ENCODE data around the gene ZBTB8B. TPM values are rescaled to one million over a fixed set of nuclear protein-coding genes. Genes with fewer than 3 reads are reported as not detected.
"Not testable (repeated sequence)": the region's sequence is repeated elsewhere in the genome, so short reads cannot be mapped to it uniquely, and the experiment has no call there.

Gene ZBTB8B
- total RNA-seq, 1 experiment from 2014 or later = not detected

DNA sequence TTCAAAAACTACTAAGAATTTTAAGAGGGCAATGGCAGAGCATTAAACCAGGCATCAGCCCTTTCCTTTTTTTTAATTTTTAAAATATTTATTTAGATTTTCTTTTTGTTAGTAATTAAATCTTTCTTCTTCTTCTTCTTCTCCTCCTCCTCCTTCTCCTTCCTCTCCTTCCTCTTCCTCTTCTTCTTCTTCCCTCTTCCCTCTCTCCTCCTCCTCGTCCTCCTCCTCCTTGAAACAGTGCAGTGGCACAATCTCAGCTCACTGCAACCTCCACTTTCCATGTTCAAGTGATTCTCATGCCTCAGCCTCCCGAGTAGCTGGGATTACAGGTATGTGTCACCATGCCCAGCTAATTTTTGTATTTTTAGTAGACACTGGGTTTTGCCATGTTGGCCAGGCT, 1.9 kb upstream of the ZBTB8B start:
- not testable (repeated sequence) for H3K4me1 ChIP-seq (ENCODE audit: low read length); H3K9me3 ChIP-seq (ENCODE audit: low read length); DNase-seq; H3K27ac ChIP-seq (ENCODE audit: low read length); H3K4me2 ChIP-seq (ENCODE audit: low read depth, low read length, poor library complexity, severe bottlenecking); H3K9me2 ChIP-seq (replicated peaks; ENCODE audit: insufficient read depth, low read length); H3K27me3 ChIP-seq (ENCODE audit: low read length); H4K20me1 ChIP-seq (ENCODE audit: insufficient read depth, low read depth, low read length); H3K9ac ChIP-seq (ENCODE audit: low read length); H3K79me2 ChIP-seq (ENCODE audit: low read length); H3K36me3 ChIP-seq (ENCODE audit: insufficient read depth, low read length); H3K4me3 ChIP-seq (ENCODE audit: low read length); H2AFZ ChIP-seq (ENCODE audit: low read length)

DNA sequence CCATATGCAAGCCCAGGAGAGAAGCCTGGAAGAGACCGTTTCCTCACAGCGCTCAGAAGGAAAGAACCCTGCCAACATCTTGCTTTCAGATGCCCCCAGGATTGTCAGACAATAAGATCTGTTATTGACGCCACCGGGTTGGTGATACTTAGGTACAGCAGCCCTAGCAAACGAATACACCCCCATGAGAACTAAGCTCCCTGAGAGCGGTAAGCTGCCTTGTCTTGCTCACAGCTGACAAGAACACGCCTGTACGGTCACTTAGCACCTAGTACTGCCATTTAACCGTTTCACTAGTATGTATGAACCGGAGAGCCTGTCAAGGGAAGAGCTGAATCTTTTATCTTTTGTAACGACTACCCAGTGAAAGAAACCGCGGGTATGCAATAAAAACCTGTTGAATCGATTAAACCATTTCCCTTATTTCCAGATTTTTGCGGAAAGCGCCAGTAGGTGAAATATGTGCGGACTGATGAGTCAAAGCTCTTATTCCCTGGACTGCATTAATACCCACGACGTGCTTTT, 619 bp upstream of the ZBTB8B start:
- Histone ChIP-seq H2AFZ (ENCODE audit: low read length) (no peak overlapping the region), H3K4me2 (ENCODE audit: low read depth, low read length, poor library complexity, severe bottlenecking) (no peak overlapping the region), H4K20me1 (ENCODE audit: insufficient read depth, low read depth, low read length) (no peaks in the 10 kb centered on the region), H3K9ac (ENCODE audit: low read length) (no peak overlapping the region), H3K36me3 (ENCODE audit: insufficient read depth, low read length) (no peaks in the 10 kb centered on the region), H3K4me1 (ENCODE audit: low read length) (no peaks in the 10 kb centered on the region), H3K9me3 (ENCODE audit: low read length) (no peaks in the 10 kb centered on the region), H3K9me2 (replicated peaks; ENCODE audit: insufficient read depth, low read length) (no peaks in the 10 kb centered on the region), H3K4me3 (ENCODE audit: low read length) (no peak overlapping the region), H3K79me2 (ENCODE audit: low read length) (no peaks in the 10 kb centered on the region), H3K27me3 (ENCODE audit: low read length) (no peaks in the 10 kb centered on the region), H3K27ac (ENCODE audit: low read length) (no peak overlapping the region)
- DNase-seq = no peak

- Histone ChIP-seq H3K27ac (ENCODE audit: low read length) (no peak overlapping the region), H3K36me3 (ENCODE audit: insufficient read depth, low read length) (no peaks in the 10 kb centered on the region), H3K27me3 (ENCODE audit: low read length) (no peaks in the 10 kb centered on the region), H3K9me2 (replicated peaks; ENCODE audit: insufficient read depth, low read length) (no peaks in the 10 kb centered on the region), H3K4me1 (ENCODE audit: low read length) (no peaks in the 10 kb centered on the region), H3K79me2 (ENCODE audit: low read length) (no peaks in the 10 kb centered on the region), H3K9me3 (ENCODE audit: low read length) (no peaks in the 10 kb centered on the region), H3K4me2 (ENCODE audit: low read depth, low read length, poor library complexity, severe bottlenecking) (no peak overlapping the region), H3K4me3 (ENCODE audit: low read length) (no peak overlapping the region), H2AFZ (ENCODE audit: low read length) (no peak overlapping the region), H4K20me1 (ENCODE audit: insufficient read depth, low read depth, low read length) (no peaks in the 10 kb centered on the region), H3K9ac (ENCODE audit: low read length) (no peak overlapping the region)
- no peak for DNase-seq
Observed at GRCh38 chr1:32465578-32465933, 684 bp downstream of the ZBTB8B start.

DNA sequence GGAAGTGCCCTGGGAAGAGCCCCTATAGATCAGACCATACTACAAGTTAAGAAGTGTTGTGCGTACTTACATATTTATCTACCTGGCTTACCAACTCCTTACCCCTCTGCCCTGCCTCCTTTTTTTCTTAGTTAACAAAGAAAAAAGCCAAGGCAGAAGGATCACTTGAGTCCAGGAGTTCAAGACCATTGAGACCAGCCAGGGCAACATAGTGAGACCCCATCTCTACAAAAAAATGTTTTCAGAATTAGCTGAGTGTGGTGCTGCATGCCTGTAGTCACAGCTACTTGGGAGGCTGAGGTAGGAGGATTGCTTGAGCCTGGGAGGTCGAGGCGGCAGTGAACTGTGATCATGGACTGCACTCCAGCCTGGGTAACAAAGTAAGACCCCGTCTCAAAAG, 1.9 kb downstream of the ZBTB8B start:
- Histone ChIP-seq H2AFZ (ENCODE audit: low read length) (no peak overlapping the region), H3K27ac (ENCODE audit: low read length) (no peak overlapping the region), H3K9me3 (ENCODE audit: low read length) (no peaks in the 10 kb centered on the region), H3K4me2 (ENCODE audit: low read depth, low read length, poor library complexity, severe bottlenecking) (no peak overlapping the region), H4K20me1 (ENCODE audit: insufficient read depth, low read depth, low read length) (no peaks in the 10 kb centered on the region), H3K9me2 (replicated peaks; ENCODE audit: insufficient read depth, low read length) (no peaks in the 10 kb centered on the region), H3K4me3 (ENCODE audit: low read length) (no peak overlapping the region), H3K27me3 (ENCODE audit: low read length) (no peaks in the 10 kb centered on the region), H3K79me2 (ENCODE audit: low read length) (no peaks in the 10 kb centered on the region), H3K4me1 (ENCODE audit: low read length) (no peaks in the 10 kb centered on the region), H3K36me3 (ENCODE audit: insufficient read depth, low read length) (no peaks in the 10 kb centered on the region), H3K9ac (ENCODE audit: low read length) (no peak overlapping the region)
- no peak for DNase-seq

GRCh38 chr1:32468791-32469190, 3.9 kb downstream of the ZBTB8B start:
- Histone ChIP-seq H3K9me3 (ENCODE audit: low read length) (no peaks in the 10 kb centered on the region), H3K9ac (ENCODE audit: low read length) (no peak overlapping the region), H3K4me3 (ENCODE audit: low read length) (no peak overlapping the region), H3K4me2 (ENCODE audit: low read depth, low read length, poor library complexity, severe bottlenecking) (no peak overlapping the region), H3K4me1 (ENCODE audit: low read length) (no peaks in the 10 kb centered on the region), H3K27me3 (ENCODE audit: low read length) (no peaks in the 10 kb centered on the region), H4K20me1 (ENCODE audit: insufficient read depth, low read depth, low read length) (no peaks in the 10 kb centered on the region), H3K9me2 (replicated peaks; ENCODE audit: insufficient read depth, low read length) (no peaks in the 10 kb centered on the region), H3K27ac (ENCODE audit: low read length) (no peak overlapping the region), H3K36me3 (ENCODE audit: insufficient read depth, low read length) (no peaks in the 10 kb centered on the region), H3K79me2 (ENCODE audit: low read length) (no peaks in the 10 kb centered on the region), H2AFZ (ENCODE audit: low read length) (no peak overlapping the region)
- DNase-seq = no peak

- Histone ChIP-seq H4K20me1 (ENCODE audit: insufficient read depth, low read depth, low read length) (no peaks in the 10 kb centered on the region), H3K9me2 (replicated peaks; ENCODE audit: insufficient read depth, low read length) (no peaks in the 10 kb centered on the region), H3K9me3 (ENCODE audit: low read length) (no peaks in the 10 kb centered on the region), H3K79me2 (ENCODE audit: low read length) (no peaks in the 10 kb centered on the region), H3K27me3 (ENCODE audit: low read length) (no peaks in the 10 kb centered on the region), H3K4me2 (ENCODE audit: low read depth, low read length, poor library complexity, severe bottlenecking) (no peak overlapping the region), H3K27ac (ENCODE audit: low read length) (no peak overlapping the region), H3K4me1 (ENCODE audit: low read length) (no peaks in the 10 kb centered on the region), H2AFZ (ENCODE audit: low read length) (no peak overlapping the region), H3K36me3 (ENCODE audit: insufficient read depth, low read length) (no peaks in the 10 kb centered on the region), H3K9ac (ENCODE audit: low read length) (no peak overlapping the region), H3K4me3 (ENCODE audit: low read length) (no peak overlapping the region)
- no peak for DNase-seq
Observed at GRCh38 chr1:32470431-32470830, 5.6 kb downstream of the ZBTB8B start.

- H3K27me3 ChIP-seq (ENCODE audit: low read length) = no peaks in the 10 kb centered on the region
Observed at GRCh38 chr1:32470991-32471694, 6.3 kb downstream of the ZBTB8B start.

DNA sequence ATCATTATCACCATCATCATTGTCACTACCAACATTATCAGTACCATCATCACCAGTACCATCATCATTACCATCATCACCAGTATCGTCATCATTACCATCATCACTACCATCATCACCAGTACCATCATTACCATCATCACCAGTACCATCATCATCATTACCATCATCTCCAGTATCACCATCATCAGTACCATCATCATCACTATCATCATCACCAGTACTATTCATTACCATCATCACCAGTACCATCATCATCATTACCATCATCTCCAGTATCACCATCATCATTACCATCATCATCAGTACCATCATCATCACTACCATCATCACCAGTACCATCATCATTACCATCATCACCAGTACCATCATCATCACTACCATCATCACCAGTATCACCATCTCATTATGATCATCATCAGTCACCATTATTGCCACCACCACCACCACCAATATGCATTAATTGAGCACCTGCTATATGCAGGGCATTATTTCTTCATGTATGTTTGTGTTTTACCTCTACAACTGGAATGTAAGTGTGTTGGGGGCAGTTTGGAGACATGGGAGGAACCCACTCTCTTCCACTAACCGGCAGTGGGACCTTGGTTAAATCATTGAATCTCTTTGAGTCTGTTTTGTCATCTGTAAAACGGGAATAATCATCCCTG, 7.0 kb downstream of the ZBTB8B start:
- Histone ChIP-seq H3K27ac (ENCODE audit: low read length) (no peak overlapping the region), H3K79me2 (ENCODE audit: low read length) (no peaks in the 10 kb centered on the region), H3K36me3 (ENCODE audit: insufficient read depth, low read length) (no peaks in the 10 kb centered on the region), H3K27me3 (ENCODE audit: low read length) (no peaks in the 10 kb centered on the region), H4K20me1 (ENCODE audit: insufficient read depth, low read depth, low read length) (no peaks in the 10 kb centered on the region), H2AFZ (ENCODE audit: low read length) (no peak overlapping the region), H3K4me2 (ENCODE audit: low read depth, low read length, poor library complexity, severe bottlenecking) (no peak overlapping the region), H3K4me1 (ENCODE audit: low read length) (no peaks in the 10 kb centered on the region), H3K9me3 (ENCODE audit: low read length) (no peaks in the 10 kb centered on the region), H3K9ac (ENCODE audit: low read length) (no peak overlapping the region), H3K9me2 (replicated peaks; ENCODE audit: insufficient read depth, low read length) (no peaks in the 10 kb centered on the region), H3K4me3 (ENCODE audit: low read length) (no peak overlapping the region)
- no peak for DNase-seq

More at GRCh38 chr1:32470991-32471694, 6.3 kb downstream of the ZBTB8B start:
- Histone ChIP-seq H2AFZ (ENCODE audit: low read length) (no peak overlapping the region), H3K4me2 (ENCODE audit: low read depth, low read length, poor library complexity, severe bottlenecking) (no peak overlapping the region), H4K20me1 (ENCODE audit: insufficient read depth, low read depth, low read length) (no peaks in the 10 kb centered on the region), H3K27ac (ENCODE audit: low read length) (no peak overlapping the region), H3K79me2 (ENCODE audit: low read length) (no peaks in the 10 kb centered on the region), H3K9me3 (ENCODE audit: low read length) (no peaks in the 10 kb centered on the region), H3K36me3 (ENCODE audit: insufficient read depth, low read length) (no peaks in the 10 kb centered on the region), H3K9ac (ENCODE audit: low read length) (no peak overlapping the region), H3K9me2 (replicated peaks; ENCODE audit: insufficient read depth, low read length) (no peaks in the 10 kb centered on the region), H3K4me3 (ENCODE audit: low read length) (no peak overlapping the region), H3K4me1 (ENCODE audit: low read length) (no peaks in the 10 kb centered on the region)
- DNase-seq = peak; percentile 73

All from Karpas-422 (cell line).